Pancreas (tissue), 10 donors: Measurements from ENCODE around the gene MIDN. TPM values are rescaled to one million over a fixed set of nuclear protein-coding genes. Genes with fewer than 3 reads are reported as not detected.
A peak's percentile ranks its signal among the peaks of the same experiment; 100 is the strongest.

Experiments
- ATAC-seq, 4 donors: fragments of 200-7000 bp; cut with Tn5 transposase; one replicate each; pipeline versions ENCODE4 v1.8.0 to v1.9.1; 2020; ENCODE audit warnings: mild to moderate bottlenecking in 4 of 4, moderate library complexity in 4 of 4
- DNase-seq, 6 donors: peaks; one replicate each; pipeline ENCODE4 v3.0.0-alpha.2; 2020
- FAIRE-seq: peaks from 2 replicates; lab custom pipeline; 2012; peaks lifted over from hg19 to GRCh38; lab: Jason Lieb, UNC
- H3K27ac ChIP-seq, 4 donors: fragments of 200-600 bp; sonication (generic); 1 replicate in 3 of 4; 2 replicates in 1 of 4; pipeline versions ENCODE4 v1.5.0 to v1.8.0; 2020
- H3K27me3 ChIP-seq, 4 donors: fragments of 200-600 bp; one replicate each; pipeline ENCODE4 v1.8.0; 2021
- H3K36me3 ChIP-seq, 3 donors: fragments of 200-600 bp; sonication (generic) in 1 of 3; one replicate each; pipeline versions ENCODE4 v1.5.0 to v1.8.0; 2020 to 2021
- H3K4me1 ChIP-seq, 3 donors: fragments of 200-600 bp; one replicate each; pipeline ENCODE4 v1.8.0; 2021
- H3K4me3 ChIP-seq, 4 donors: fragments of 200-600 bp; sonication (generic) in 2 of 4; one replicate each; pipeline versions ENCODE4 v1.5.0 to v1.8.0; 2020 to 2021
- H3K9me3 ChIP-seq, 4 donors: fragments of 200-600 bp; one replicate each; pipeline ENCODE4 v1.8.0; 2021
- CTCF ChIP-seq, 4 donors: fragments of 200-600 bp; sonication (generic) in 3 of 4; IDR thresholded peaks; one replicate each; pipeline versions ENCODE4 v1.5.0 to v1.8.0; 2021; ENCODE audit warnings: antibody characterized with exemption in 4 of 4
- WGBS, 2 donors: extraction: QIAGEN DNeasy Blood & Tissue Kit; methylation state at CpG; one replicate each; pipeline ENCODE4 v1.1.7; 2013; 5-methylcytosine and 5-hydroxymethylcytosine counted together
- intact Hi-C, 3 donors: fragments of 100-400 bp; cut with DNase I; formaldehyde crosslinking; loops; one replicate each; pipeline versions ENCODE4 v1.11.1 to v1.14.2; 2022
- polyA plus RNA-seq, 2 donors: library from polyadenylated mRNA; stranded (reverse); fragments of 200-250 nt; gene quantifications; one replicate each; pipeline ENCODE4 v1.2.3, GENCODE V29; 2013
- total RNA-seq, 6 donors: library from RNA; stranded (reverse); fragmentation: NEBNext Ultra II Directional in 4 of 6; extraction: Animal tissue kit (Norgen Biotek cat#: 25700) in 4 of 6; gene quantifications; one replicate each; pipeline versions ENCODE4 v1.2.1 to v1.2.4, GENCODE V29; 2021 to 2023
- donor health status: healthy with polysubstance abuse.
- donor health status: DM: no; HTN: no; CAD: no; lungs with moderate emphysema.
- donor health status: DM: no; HTN: no; CAD: no.
- donor health status: control.
- donor health status: control.
- donor health status: Bipolar disorder and iron deficiency.
- donor health status: DM: yes; HTN: yes; CAD: no.
- donor health status: DM: no; HTN: no; CAD: no.
- donor health status: DM: no; HTN: no; CAD: no.
- donor health status: DM: yes; HTN: yes; CAD: no.

Gene MIDN
- total and polyA plus RNA-seq, 8 donors: 32.1 to 78.0 (median 44.4) TPM

- no peak for TF ChIP-seq CTCF (IDR thresholded peaks at IDR 0.05)
- ATAC-seq (no peak), DNase-seq (peak in 2 of 6 donors; percentile 22 to 67), FAIRE-seq (no peak)
- Histone ChIP-seq H3K36me3 (no peaks in the 10 kb centered on the region), H3K9me3 (no peaks in the 10 kb centered on the region), H3K4me1 (no peaks in the 10 kb centered on the region), H3K27me3 (peaks cover 0 to 25% (median 9%) of the 10 kb centered on the region in 4 donors), H3K27ac (no peak overlapping the region), H3K4me3 (no peak overlapping the region)
- intact Hi-C loops: no loop called here
- WGBS, 2 donors: 70 to 84% methylated on average over 23 to 24 of the region's 24 CpGs
Measured at GRCh38 chr19:1290196-1290702, 41.9 kb downstream of the MIDN start.

- H3K4me1 ChIP-seq: no peaks in the 10 kb centered on the region
- peaks cover 0 to 25% (median 9%) of the 10 kb centered on the region in 4 donors for H3K27me3 ChIP-seq
- FAIRE-seq: no peak
- WGBS, 2 donors: 54 to 67% methylated on average over 40 of the region's 40 CpGs
- peak in 2 of 6 donors; percentile 21 to 69 for DNase-seq
- no peak overlapping the region for H3K4me3 ChIP-seq
- intact Hi-C loops: no loop called here
- TF ChIP-seq CTCF (IDR thresholded peaks at IDR 0.05): no peak
- no peaks in the 10 kb centered on the region for H3K36me3 ChIP-seq
- H3K9me3 ChIP-seq: no peaks in the 10 kb centered on the region
- no peak for ATAC-seq
- H3K27ac ChIP-seq: no peak overlapping the region
Measured at GRCh38 chr19:1290703-1291651, 42.6 kb downstream of the MIDN start.

- Histone ChIP-seq H3K4me1 (no peaks in the 10 kb centered on the region), H3K36me3 (no peaks in the 10 kb centered on the region), H3K27me3 (peaks cover 0 to 19% (median 8%) of the 10 kb centered on the region in 4 donors), H3K9me3 (no peaks in the 10 kb centered on the region), H3K4me3 (no peak overlapping the region), H3K27ac (no peak overlapping the region)
- 50 to 62% methylated on average over 25 of the region's 25 CpGs for WGBS, 2 donors
- DNase-seq (peak in 2 of 6 donors; percentile 18 to 45), ATAC-seq (no peak), FAIRE-seq (no peak)
- TF ChIP-seq CTCF (IDR thresholded peaks at IDR 0.05): no peak
- intact Hi-C loops: no loop called here
Measured at GRCh38 chr19:1291761-1292418, 43.5 kb downstream of the MIDN start.

- WGBS, 2 donors: 74 to 87% methylated on average over 17 of the region's 17 CpGs
Measured at GRCh38 chr19:1292419-1293151, 44.2 kb downstream of the MIDN start.

More at GRCh38 chr19:1292419-1293151, 44.2 kb downstream of the MIDN start:
- intact Hi-C loops: no loop called here
- Histone ChIP-seq H3K27ac (no peak overlapping the region), H3K4me1 (no peaks in the 10 kb centered on the region), H3K4me3 (no peak overlapping the region), H3K27me3 (peaks cover 0 to 12% (median 6%) of the 10 kb centered on the region in 4 donors), H3K9me3 (no peaks in the 10 kb centered on the region), H3K36me3 (no peaks in the 10 kb centered on the region)
- ATAC-seq (no peak), DNase-seq (no peak), FAIRE-seq (no peak)
- TF ChIP-seq CTCF (IDR thresholded peaks at IDR 0.05): no peak
